Fibroblast of lung (primary cell): Measurements from ENCODE around the gene VSTM2B. TPM values are rescaled to one million over a fixed set of nuclear protein-coding genes. Genes with fewer than 3 reads are reported as not detected.

Source experiments
- DNase-seq, 2 donors: peaks; one replicate each; pipeline versions ENCODE4 v3.0.0 to v3.0.0-alpha.2; 2010; ENCODE audit warnings: low read depth in 2 of 2
- H2AFZ ChIP-seq: 2 replicates; pipeline ENCODE4 v1.5.1; 2012; ENCODE audit warnings: low read length, control low read depth, inconsistent platforms
- H3K27ac ChIP-seq: 2 replicates; pipeline ENCODE4 v1.5.1; 2011; ENCODE audit warnings: low read length, control low read depth; ENCODE audit not compliant: insufficient read depth
- H3K27me3 ChIP-seq: 2 replicates; pipeline ENCODE4 v1.5.1; 2011; ENCODE audit warnings: mild to moderate bottlenecking, low read length; ENCODE audit not compliant: control insufficient read depth, insufficient read depth
- H3K36me3 ChIP-seq: 2 replicates; pipeline ENCODE4 v1.5.1; 2011; ENCODE audit warnings: low read length; ENCODE audit not compliant: control insufficient read depth, insufficient read depth
- H3K4me1 ChIP-seq: 2 replicates; pipeline ENCODE4 v1.5.1; 2011; ENCODE audit warnings: low read length; ENCODE audit not compliant: control insufficient read depth, insufficient read depth; ENCODE audit errors: extremely low read depth
- H3K4me2 ChIP-seq: 2 replicates; pipeline ENCODE4 v1.5.1; 2011; ENCODE audit warnings: low read length, control low read depth; ENCODE audit not compliant: insufficient read depth; ENCODE audit errors: extremely low read depth
- H3K4me3 ChIP-seq, 4 experiments: fragments of 200-600 bp in 1 of 4; sonication (generic) in 1 of 4; replicated peaks in 1 of 4; 2 replicates each; pipeline ENCODE4 v1.5.1; 2011 to 2016; ENCODE audit warnings: low read length in 4 of 4, low read depth in 3 of 4, mild to moderate bottlenecking in 3 of 4, control low read depth in 2 of 4, inconsistent platforms in 1 of 4, mixed read lengths in 1 of 4; ENCODE audit not compliant: insufficient read depth in 1 of 4; ENCODE audit errors: control extremely low read depth in 1 of 4
- H3K79me2 ChIP-seq: 2 replicates; pipeline ENCODE4 v1.5.1; 2012; ENCODE audit warnings: mild to moderate bottlenecking, low read length, inconsistent platforms; ENCODE audit not compliant: control insufficient read depth, insufficient read depth
- H3K9ac ChIP-seq: 2 replicates; pipeline ENCODE4 v1.5.1; 2011; ENCODE audit warnings: mild to moderate bottlenecking, low read length, control low read depth; ENCODE audit not compliant: insufficient read depth
- H3K9me3 ChIP-seq: 2 replicates; pipeline ENCODE4 v1.5.1; 2012; ENCODE audit warnings: low read depth, low read length; ENCODE audit not compliant: control insufficient read depth, insufficient read depth
- H4K20me1 ChIP-seq: 2 replicates; pipeline ENCODE4 v1.5.1; 2011; ENCODE audit warnings: low read length; ENCODE audit not compliant: control insufficient read depth, insufficient read depth; ENCODE audit errors: extremely low read depth
- EZH2 ChIP-seq: IDR thresholded peaks from 2 replicates; pipeline ENCODE4 v1.5.1; 2012; ENCODE audit warnings: low read length, control low read depth, mild to moderate bottlenecking; ENCODE audit errors: missing control alignments
- polyA minus RNA-seq: library from RNA; depleted of rRNA, polyadenylated mRNA; stranded (reverse); fragments of >200 nt; gene quantifications from 2 replicates; pipeline ENCODE4 v1.2.3, GENCODE V29; 2011; ENCODE audit warnings: low replicate concordance
- polyA plus RNA-seq, 2 donors: library from polyadenylated mRNA; depleted of rRNA in 1 of 2; stranded (reverse) in 1 of 2; unstranded in 1 of 2; fragments of >200 nt; gene quantifications; 2 replicates each; pipeline ENCODE4 v1.2.1, GENCODE V29; 2011 to 2012; ENCODE audit warnings: missing spikeins in 1 of 2
- total RNA-seq: library from RNA; depleted of rRNA; stranded (reverse); fragments of >200 nt; gene quantifications from 2 replicates; pipeline ENCODE4 v1.2.1, GENCODE V29; 2014
- TF ChIP-seq, protein P1 (sequence below), 2 donors: IDR thresholded peaks in 1 of 2; conservative IDR thresholded peaks in 1 of 2; 1 replicate in 1 of 2; 2 replicates in 1 of 2; pipeline ENCODE4 v1.5.1; 2011 to 2012; ENCODE audit warnings: low read length in 2 of 2, control low read depth in 1 of 2, inconsistent platforms in 1 of 2, low read depth in 1 of 2, mild to moderate bottlenecking in 1 of 2

The VSTM2B gene
- total RNA-seq (not detected in 2 replicates), polyA plus RNA-seq (not detected in 2 replicates), polyA minus RNA-seq (not detected in 2 replicates)
- polyA plus RNA-seq (2012): not detected in 2 replicates

DNA sequence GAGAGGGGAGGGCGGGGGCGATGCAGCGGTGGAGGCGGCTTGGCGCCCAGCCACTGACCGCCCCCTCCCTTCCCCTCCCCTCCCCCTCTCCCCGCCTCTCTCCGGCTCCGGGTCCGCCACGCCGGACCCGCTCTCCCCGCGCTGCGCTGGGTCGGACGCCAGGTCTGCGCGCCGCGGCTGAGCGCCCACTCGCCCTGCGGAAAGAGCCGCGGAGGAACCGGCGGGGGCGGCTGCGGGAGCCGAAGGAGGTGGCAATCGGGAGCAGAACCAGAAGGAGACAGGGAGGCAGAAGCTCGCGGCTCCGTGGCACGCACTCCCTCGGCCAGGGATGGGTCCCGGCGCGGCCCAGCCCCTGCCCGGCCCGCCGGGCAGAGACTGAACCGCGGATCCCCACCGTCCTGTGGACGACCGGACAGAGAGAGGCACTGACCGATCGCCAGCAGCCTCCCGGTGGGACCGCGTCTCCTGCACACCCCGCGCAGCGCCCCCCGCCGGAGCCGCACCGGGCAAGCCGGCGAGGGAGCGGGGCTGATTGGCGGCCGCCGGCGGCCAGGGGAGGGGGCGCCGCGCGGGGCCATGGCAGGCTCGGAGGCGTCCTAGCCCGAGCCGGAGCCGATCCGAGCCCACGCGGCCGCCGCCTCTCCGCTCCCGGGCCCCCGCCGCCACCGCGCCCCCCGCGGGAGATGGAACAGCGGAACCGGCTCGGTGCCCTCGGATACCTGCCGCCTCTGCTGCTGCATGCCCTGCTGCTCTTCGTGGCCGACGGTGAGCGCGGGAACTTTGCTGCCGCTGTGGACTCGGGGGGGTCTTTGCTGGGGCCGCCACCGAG is at the start of gene VSTM2B:
Gene VSTM2B (plus strand): TSS at position 94 of the 829 bp plus-strand sequence. CDS start 590 bp downstream, at position 684.
- Histone ChIP-seq H3K4me2 (no peak within 1 kb of the TSS), H3K36me3 (no peaks in the 10 kb centered on the region), H3K4me3 (no peak within 1 kb of the TSS), H3K79me2 (no peaks in the 10 kb centered on the region), H3K9me3 (no peaks in the 10 kb centered on the region), H4K20me1 (no peaks in the 10 kb centered on the region), H3K4me1 (no peaks in the 10 kb centered on the region), H2AFZ (no peak within 1 kb of the TSS), H3K9ac (no peak within 1 kb of the TSS), H3K27me3 (peaks cover 46% of the 10 kb centered on the region), H3K27ac (no peak within 1 kb of the TSS)
- TF ChIP-seq EZH2: peak; percentile 68
- TF ChIP-seq, protein P1, sequence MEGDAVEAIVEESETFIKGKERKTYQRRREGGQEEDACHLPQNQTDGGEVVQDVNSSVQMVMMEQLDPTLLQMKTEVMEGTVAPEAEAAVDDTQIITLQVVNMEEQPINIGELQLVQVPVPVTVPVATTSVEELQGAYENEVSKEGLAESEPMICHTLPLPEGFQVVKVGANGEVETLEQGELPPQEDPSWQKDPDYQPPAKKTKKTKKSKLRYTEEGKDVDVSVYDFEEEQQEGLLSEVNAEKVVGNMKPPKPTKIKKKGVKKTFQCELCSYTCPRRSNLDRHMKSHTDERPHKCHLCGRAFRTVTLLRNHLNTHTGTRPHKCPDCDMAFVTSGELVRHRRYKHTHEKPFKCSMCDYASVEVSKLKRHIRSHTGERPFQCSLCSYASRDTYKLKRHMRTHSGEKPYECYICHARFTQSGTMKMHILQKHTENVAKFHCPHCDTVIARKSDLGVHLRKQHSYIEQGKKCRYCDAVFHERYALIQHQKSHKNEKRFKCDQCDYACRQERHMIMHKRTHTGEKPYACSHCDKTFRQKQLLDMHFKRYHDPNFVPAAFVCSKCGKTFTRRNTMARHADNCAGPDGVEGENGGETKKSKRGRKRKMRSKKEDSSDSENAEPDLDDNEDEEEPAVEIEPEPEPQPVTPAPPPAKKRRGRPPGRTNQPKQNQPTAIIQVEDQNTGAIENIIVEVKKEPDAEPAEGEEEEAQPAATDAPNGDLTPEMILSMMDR (conservative IDR thresholded peaks at IDR 0.05 in 1 of 2, IDR thresholded peaks at IDR 0.05 in 1 of 2; ENCODE audit: low read depth in 1 of 2, low read length in 2 of 2): no peak
- DNase-seq: no peak

DNA sequence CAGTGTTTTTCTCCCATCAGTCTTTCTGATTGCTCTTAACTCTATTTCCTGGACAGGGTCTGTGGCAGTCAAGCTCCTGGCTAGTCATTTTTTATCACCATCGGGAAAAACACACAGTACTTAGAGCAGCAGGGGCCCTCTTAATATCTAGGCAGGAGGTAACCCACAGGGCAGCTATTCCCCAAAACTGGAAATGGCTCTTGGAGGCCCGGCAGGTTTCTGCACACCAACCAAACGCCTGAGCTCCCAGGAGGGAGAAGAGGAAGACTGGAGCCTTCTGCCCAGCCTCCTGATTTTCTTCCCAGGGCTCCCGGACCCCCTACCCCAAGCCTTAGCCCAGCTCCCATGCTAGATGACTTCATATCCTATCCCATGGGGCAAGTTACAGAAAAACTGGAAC is 49.3 kb upstream of the VSTM2B start:
- no peak overlapping the region for H3K27ac ChIP-seq
- H3K9me3 ChIP-seq: no peaks in the 10 kb centered on the region
- no peak overlapping the region for H3K9ac ChIP-seq
- no peaks in the 10 kb centered on the region for H3K4me1 ChIP-seq
- no peak overlapping the region for H3K4me2 ChIP-seq
- TF ChIP-seq, protein P1 (conservative IDR thresholded peaks at IDR 0.05 in 1 of 2, IDR thresholded peaks at IDR 0.05 in 1 of 2; ENCODE audit: low read depth in 1 of 2, low read length in 2 of 2): no peak
- no peak for TF ChIP-seq EZH2
- no peak overlapping the region for H3K4me3 ChIP-seq
- H4K20me1 ChIP-seq: no peaks in the 10 kb centered on the region
- H2AFZ ChIP-seq: no peak overlapping the region
- H3K27me3 ChIP-seq: no peaks in the 10 kb centered on the region
- no peak for DNase-seq
- no peaks in the 10 kb centered on the region for H3K79me2 ChIP-seq
- no peaks in the 10 kb centered on the region for H3K36me3 ChIP-seq

- H3K9ac ChIP-seq: no peak overlapping the region
- no peak for DNase-seq
Measured at GRCh38 chr19:29477831-29478577, 47.8 kb upstream of the VSTM2B start.

More at GRCh38 chr19:29477831-29478577, 47.8 kb upstream of the VSTM2B start:
- H3K4me3 ChIP-seq: no peak overlapping the region
- H3K27me3 ChIP-seq: no peaks in the 10 kb centered on the region
- no peaks in the 10 kb centered on the region for H3K4me1 ChIP-seq
- H3K27ac ChIP-seq: no peak overlapping the region
- H3K79me2 ChIP-seq: no peaks in the 10 kb centered on the region
- H2AFZ ChIP-seq: no peak overlapping the region
- no peaks in the 10 kb centered on the region for H3K9me3 ChIP-seq
- no peaks in the 10 kb centered on the region for H3K36me3 ChIP-seq
- H4K20me1 ChIP-seq: no peaks in the 10 kb centered on the region
- no peak for TF ChIP-seq EZH2
- TF ChIP-seq, protein P1 (conservative IDR thresholded peaks at IDR 0.05 in 1 of 2, IDR thresholded peaks at IDR 0.05 in 1 of 2; ENCODE audit: low read depth in 1 of 2, low read length in 2 of 2): no peak
- no peak overlapping the region for H3K4me2 ChIP-seq
